NT2/D1 (cell line): Measurements from ENCODE around the gene CXCL6.

Experiments used
- SUZ12 ChIP-seq: IDR thresholded peaks from 2 replicates; pipeline ENCODE4 v1.6.1; 2011; ENCODE audit not compliant: insufficient read length, insufficient read depth; ENCODE audit errors: extremely low read depth
- YY1 ChIP-seq: IDR thresholded peaks from 2 replicates; pipeline ENCODE4 v1.6.1; 2011; ENCODE audit not compliant: insufficient read length, insufficient read depth
- ZNF274 ChIP-seq: IDR thresholded peaks from 2 replicates; pipeline ENCODE4 v1.6.1; 2011; ENCODE audit warnings: mild to moderate bottlenecking, low read depth, low read length

- no peak for TF ChIP-seq YY1
- TF ChIP-seq ZNF274 = no peak
- TF ChIP-seq SUZ12 = no peak
These were observed 11.8 kb downstream of the CXCL6 start for GRCh38 chr4:73848183-73848777.
